ENCODE measurements around the gene SRSF2.
"Not testable (repeated sequence)": the region's sequence is repeated elsewhere in the genome, so short reads cannot be mapped to it uniquely, and the experiment has no call there.

Gene SRSF2

DNA sequence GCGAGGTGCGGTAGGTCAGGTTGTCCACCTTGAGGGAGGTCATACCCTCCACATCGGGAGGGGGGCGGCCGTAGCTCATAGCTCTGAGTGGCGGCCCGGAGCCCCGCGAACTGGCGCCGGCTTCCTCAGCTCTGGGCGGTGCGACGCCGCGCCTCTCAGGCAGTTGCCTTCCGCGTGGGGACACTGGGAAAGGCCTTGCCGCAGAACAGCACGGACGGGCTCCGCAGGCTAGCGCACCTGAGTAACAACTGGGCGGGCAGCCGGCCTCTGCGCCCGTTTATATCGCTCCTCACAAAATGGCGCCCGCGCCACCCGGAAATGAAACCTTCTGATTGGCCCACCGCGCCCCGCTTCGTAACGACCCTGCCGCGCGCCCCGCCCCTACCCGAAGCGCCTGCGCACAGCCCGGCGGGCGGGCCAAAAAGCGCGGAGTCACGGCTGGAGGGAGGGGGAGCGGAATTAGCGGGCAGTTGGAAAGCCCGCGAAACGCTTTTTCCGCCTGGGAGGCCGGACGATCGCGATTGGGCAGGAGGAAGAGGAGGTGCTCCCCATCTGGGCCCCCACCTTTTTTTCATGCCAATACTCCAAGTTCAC, at the start of gene SRSF2:
Gene SRSF2 (minus strand): TSS at position 250 of the 594 bp plus-strand sequence. CDS start 171 bp downstream, at position 79.
- no peak for FAIRE-seq

DNA sequence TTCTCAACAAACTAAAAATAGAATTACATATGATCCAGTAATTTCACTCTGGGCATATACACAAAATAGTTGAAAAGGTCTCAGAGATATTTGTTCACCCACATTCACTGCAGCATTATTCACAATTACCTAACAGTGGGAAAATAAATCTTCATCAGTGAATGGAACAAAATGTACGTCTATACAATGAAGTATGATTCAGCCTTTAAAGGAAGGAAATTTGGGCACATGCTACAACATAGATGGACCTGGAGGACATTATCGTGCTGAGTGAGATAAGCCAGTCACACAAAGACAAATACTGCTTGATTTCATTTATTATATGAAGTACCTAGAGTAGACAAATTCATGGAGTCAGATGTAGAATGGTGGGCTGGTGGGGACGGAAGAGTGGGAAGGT, 47.8 kb upstream of the SRSF2 start:
- no peak for FAIRE-seq

DNA sequence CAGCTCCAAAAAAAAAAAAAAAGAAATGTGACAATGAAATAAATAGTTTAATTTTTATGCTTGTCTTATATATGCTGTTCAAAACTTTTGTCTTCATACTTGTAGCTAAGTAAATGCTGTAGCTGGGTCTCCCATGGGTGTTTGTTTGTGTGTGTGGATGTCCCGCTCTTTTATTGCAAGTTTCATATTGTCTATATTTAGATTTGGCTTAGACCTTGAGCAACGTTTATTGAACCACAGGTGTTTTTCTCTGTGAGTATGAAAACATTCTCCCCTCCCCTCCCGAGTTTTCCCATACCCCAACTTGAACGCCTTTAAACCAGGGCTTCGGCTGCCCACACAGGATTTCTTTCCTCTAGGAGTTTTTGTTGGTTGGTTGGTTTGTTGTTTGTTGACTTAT, 46.0 kb upstream of the SRSF2 start:
- no peak for FAIRE-seq

DNA sequence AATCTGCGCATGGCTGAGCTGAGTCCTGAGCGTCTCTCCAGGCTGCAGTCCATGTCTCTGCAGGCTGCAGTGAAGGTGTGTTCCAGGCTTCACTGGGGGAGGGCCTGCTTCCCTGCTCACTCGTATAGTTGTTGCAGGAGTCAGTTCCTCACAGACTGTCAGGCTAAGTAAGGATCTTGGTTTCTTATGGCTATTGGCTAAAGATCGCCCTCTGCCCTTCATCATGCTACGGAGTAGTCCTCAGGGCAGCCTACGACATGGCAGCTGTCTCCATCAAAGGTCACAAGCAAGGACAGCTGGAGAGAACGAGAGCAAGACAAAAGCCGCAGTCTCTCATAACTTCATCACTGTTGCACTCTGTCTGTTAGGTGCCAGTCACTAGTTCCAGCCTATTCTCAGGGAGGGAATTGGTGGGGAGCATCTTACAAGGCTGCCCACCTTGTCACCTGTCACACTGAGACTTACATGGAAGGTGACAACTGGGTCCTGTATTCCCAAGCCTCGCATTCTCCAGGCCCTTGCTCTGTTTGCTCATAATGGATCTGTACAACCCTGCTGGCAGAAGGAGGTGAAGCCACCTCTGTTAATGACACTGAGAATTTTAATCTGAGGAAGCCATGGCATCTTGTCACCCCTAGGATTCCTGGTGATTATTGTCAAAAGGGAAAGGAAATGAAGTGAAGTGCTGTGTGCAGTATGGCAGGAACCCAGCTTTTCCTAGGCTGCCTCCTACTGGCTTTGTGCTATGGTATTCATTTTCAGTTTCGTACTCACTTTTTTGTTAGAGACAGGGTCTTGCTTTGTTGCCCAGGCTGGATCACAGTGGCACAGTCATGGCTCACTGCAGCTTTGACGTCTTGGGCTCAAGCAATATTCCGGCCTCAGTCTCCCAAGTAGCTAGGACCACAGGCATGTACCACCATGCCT, 44.2 kb upstream of the SRSF2 start:
- no peak for FAIRE-seq

GRCh38 chr17:76775021-76775600, 38.0 kb upstream of the SRSF2 start:
- no peak for FAIRE-seq

DNA sequence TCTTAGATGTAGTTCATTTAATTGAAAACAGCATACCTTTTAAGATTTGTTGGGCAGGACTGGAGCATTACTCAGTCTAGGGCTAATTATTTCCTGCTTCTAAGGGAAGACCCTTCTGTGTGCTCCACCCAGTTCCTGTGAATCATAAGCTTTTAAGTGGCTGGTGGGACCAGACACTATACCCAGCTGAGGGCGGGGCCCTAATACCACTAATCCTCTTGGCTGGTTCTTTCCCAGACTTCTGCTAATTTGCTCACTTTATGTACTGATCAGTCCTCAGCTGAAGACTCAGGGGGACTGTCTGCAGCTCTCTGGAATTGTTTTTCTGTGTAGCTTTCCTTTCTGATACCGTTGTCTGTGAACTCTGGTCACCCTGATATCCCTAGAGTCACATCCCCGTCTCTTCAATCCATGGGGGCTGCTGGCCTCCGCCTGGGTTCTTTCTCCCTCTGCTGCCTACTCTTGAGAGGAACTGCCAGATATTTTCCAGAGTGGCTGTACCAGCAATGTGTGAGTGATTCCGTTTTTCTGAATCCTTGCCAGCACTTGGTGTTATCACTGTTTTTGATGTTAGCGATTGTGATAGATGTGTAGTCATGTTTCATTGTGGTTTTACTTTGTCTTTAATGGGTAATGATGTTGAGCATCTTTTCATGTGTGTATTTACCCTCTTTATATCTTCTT, 35.9 kb upstream of the SRSF2 start:
- no peak for FAIRE-seq

DNA sequence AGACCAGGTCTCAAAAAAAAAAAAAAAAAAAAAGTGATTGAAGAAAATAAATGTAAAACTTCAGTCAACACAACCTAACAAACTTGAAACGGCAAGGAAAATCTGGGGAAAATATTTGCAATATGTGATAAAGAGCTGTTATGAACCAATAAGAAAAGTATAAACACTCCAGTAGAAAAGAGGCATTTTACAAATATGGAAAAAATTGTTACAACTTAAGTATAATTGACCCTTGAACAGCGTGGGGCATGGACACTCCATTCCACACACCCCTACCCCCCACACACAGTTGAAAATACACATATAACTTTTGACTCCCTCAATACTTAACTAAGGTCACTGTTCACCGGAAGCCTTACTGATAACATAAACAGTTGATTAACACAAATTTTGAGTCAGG, 21.4 kb upstream of the SRSF2 start:
- FAIRE-seq, result no peak

- FAIRE-seq, result no peak
Observed at GRCh38 chr17:76757256-76757655, 20.1 kb upstream of the SRSF2 start.

GRCh38 chr17:76755285-76755684, 18.2 kb upstream of the SRSF2 start:
- FAIRE-seq, result no peak

DNA sequence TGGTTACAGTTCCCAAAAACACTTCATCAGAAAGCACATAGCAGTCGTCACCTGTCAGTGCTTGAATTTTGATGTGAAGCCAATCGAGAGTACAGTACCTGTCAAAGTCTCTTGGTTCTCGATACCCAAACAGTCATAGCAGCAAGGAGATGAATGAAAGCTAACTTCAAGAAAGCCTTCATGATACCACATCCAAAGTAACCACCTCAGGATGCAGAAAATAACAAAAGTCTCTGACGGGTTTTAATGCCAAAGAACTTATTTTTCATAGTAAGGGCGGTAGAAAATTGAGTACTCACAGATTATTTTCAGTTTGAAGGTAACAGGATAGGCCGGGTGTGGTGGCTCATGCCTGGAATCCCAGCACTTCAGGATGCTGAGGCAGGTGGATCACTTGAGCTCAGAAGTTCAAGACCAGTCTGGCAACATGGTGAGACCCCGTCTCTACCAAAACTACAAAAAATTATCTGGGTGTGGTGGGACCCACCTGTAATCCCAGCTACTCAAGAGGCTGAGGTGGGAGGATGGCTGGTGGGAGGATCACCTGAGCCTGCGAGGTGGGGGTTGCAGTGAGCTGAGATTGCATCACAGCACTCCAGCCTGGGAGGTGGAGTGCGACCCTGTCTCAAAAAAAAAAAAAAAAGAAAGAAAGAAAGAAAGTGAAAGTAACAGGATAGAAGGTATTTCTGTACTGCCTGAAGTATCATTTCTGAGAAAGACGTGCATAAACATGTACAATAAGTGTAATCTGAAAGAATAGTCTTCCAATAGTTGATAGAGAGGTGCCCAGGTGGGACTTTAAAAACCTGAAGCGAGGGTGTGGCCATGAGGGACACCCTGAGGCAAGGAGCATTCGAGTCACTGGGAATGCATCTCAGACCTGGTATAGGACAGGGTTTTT, 16.2 kb upstream of the SRSF2 start:
- FAIRE-seq, result no peak

DNA sequence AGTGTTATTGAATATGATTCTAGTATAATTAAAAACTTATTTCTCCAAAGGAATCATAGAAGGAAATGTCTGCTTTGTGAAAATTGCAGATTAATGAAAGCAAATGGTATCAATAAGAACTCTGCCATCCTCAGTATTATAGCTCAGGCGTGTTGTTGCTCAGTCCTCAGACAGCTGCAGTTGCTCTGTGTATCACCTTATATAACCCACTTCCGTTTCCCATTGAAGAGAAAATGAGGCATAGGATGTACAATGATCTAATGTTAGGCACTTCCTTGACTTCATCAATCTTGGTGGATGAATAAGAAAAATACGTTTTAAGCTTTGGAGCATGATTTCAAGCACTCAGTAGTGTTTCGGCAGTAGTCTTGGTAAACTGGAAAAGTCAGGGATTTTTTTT, 14.9 kb upstream of the SRSF2 start:
- no peak for FAIRE-seq

DNA sequence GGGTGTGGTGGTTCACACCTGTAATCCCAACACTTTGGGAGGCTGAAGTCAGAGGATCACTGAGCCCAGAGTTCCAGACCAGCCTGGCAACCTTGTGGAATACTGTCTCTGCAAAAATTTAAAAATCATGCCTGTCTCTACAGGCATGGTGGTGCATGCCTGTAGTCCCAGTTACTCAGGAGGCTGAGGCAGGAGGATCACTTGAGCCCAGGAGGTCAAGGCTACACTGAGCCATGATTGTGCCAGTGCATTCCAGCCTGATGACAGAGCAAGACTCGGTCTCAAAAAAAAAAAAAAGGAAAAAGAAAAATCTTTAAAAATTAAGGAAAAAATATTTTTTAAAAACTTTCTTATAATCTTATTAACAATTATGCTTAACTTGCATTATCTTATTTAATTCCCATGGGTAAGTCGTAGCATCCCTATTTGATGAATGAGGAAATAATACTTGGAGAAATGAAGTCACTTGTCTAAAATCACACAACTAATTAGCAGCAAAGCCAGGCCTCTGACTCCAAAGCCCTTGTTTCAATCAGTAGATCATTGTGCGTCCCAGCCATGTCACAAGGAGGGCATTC, 14.4 kb upstream of the SRSF2 start:
- no peak for FAIRE-seq

DNA sequence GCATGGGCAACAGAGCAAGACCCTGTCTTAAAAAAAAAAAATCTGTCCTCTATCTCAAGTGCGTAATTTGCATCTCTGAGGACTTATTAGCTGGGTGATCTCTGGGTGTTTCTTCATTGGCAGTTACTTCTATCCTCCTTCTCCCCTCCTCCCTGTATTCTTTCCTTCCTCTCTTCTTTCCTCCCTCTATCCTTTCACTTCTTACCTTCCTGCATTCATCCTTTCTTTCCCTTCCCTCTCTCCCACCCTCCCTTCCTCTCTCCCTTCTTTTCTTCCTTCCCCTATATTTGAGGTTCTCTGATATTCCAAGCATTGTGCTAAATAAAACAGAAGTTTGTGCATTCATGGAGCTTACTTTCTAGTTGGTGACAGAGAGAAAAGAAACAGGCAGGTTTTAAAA, 11.5 kb upstream of the SRSF2 start:
- no peak for FAIRE-seq

DNA sequence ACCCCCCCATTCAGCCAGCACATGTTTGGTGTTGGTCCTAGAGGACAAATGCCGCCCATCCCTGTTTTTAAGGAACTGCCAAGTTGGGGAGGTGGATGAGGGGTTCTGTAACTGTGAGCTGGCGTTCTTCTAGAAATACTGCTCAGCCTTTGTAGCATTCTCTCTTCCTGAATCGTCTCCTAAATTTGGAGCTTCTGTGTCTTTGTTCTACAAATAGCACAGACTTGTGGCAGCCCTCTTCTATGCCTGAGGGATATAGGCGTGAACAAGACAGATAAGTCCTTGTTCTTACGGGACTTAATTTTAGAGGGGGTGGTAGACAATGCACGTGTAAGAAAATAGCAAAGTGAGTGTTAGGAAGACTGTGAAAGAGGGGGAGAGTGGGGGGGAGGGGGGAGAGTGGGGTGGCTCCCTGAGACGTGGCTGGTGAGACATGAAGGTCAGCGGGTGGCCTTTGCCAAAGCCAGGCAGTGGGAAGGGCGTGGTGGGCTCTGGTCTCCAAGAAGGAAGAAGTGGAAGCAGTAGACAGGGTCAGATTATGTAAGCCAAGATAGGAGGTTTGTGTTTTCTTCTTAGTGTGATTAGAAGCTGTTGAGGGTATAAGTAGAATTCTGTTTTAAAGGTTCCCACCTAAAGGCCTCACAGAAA, 10.7 kb upstream of the SRSF2 start:
- FAIRE-seq, result no peak

DNA sequence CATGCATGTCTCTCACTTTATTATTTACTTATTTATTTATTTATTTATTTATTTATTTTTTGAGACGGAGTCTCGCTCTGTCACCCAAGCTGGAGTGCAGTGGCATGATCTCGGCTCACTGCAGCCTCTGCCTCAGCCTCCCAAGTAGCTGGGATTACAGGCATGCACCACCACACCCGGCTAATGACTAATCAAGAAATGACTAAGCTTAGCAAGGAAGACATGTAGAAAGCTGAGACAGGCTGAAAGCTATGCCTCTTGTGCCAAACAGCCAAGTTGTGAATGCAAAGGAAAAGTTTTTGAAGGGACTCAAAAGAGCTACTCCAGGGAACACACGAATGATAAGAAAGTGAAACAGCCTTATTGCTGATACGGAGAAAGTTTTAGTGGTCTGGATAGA, 8.7 kb upstream of the SRSF2 start:
- FAIRE-seq, result not testable (repeated sequence)

GRCh38 chr17:76744747-76745146, 7.6 kb upstream of the SRSF2 start:
- FAIRE-seq, result no peak

DNA sequence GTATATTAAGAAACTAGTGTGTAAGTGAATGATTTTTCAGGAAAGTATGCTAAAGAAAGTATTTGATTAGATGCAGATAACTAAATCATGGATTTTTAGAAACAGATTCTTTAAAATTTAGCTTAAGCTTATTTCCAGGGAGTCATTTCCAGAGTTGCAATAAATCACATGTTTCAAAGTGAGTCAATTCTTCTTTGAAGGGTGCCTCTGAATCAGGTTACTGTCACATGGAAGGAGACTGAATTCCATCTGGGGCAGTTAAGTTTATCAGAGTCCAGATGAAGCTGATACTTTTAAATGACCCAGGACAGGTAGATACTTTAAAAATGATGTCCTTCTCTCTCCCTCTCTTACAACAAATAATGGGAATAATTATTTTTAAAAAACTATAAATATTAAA, 5.8 kb upstream of the SRSF2 start:
- FAIRE-seq, result no peak

- no peak for FAIRE-seq
Observed at GRCh38 chr17:76740329-76741118, 3.4 kb upstream of the SRSF2 start.

GRCh38 chr17:76739568-76740115, 2.5 kb upstream of the SRSF2 start:
- not testable (repeated sequence) for FAIRE-seq

DNA sequence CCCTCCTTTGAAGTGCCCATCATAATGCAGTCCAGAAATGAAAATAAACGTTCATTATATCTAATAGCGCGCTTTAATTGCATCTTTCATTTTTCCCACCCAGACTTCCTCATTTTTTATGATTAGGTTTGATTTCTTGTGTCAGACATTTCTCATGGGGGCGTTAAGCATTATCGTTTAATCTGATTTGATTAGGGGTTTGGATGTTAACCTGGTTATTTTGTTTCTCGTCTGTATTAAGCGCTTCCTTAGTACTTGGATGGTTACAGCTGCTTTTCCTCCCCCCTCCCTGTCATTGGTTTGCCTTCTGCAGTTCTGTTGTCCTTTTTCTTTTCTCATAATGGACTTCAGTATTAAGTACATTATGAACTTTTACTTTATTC, 1.3 kb upstream of the SRSF2 start:
- no peak for FAIRE-seq
